Eye (tissue), 1 donor: Measurements from ENCODE around the gene MT1G.
"Not testable (repeated sequence)": the region's sequence is repeated elsewhere in the genome, so short reads cannot be mapped to it uniquely, and the experiment has no call there.

ENCODE experiments used
- DNase-seq: peaks from one replicate; pipeline ENCODE4 v3.0.0-alpha.2; 2015

MT1G gene

DNA sequence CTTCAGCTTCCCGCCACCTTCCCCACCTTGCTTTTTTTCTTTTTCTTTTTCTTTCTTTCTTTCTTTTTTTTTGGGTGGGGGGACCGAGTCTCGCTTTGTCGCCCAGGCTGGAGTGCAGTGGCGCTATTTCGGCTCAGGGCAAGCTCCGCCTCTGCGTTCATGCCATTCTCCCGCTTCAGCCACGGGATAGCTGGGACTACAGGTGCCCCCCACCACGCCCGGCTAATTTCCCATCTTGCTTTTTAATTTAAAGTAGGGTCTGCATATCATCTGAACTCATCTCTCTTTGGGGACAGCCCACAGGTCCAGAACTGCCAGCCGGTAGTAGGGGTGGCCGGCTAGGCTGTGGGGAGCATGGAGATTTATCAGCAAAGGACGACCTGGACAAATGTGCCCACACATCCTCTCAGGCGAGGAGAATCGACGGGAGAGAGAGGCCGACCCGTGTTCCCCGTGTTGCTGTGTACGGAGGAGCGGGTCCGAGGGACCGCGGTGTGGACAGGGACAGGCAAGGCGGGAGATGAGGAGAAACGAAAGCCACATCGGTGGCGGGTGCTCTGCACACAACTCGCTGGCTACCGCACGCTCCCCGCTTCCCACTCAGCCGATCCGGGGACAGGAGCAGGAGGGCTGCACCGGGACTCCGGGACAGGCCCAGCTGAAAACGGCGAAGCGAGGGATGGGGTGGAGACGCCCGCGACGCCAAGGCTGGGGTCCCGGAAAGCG lies 33.0 kb downstream of the MT1G start:
- DNase-seq: peak; percentile 43

GRCh38 chr16:56633535-56633934 lies 34.3 kb downstream of the MT1G start:
- no peak for DNase-seq

DNA sequence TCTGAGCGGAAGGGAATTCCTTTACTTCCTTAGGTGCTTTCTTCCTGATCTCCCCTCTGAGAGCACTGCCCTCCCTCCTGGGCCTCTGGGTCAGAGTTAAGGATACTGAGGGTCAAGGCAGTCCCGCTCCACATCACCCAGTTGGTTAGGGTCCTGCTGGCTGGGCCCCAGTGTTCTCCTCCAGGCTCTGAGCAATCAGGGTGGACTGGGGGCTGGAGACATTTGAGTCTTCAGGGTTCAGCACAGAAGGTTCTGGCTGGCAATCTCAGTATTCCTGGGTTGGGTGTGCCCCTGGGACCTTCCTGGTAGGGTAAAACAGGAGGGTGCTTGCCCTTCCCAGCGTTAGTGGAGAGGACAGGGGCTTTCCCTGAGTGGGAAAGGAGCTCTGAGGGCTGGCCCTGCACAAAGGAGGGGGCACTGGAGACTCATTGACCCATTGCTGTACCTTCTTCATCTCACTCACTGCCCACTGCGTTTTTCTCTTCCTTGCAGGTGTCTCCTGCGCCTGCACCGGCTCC lies 35.0 kb downstream of the MT1G start:
- DNase-seq: no peak

- peak; percentile 51 for DNase-seq
Observed at GRCh38 chr16:56632156-56632847, 35.6 kb downstream of the MT1G start, which contains the start of gene MT1M. MT1M (plus strand) TSS chr16:56632659; CDS start chr16:56632732, 73 bp downstream.

DNA sequence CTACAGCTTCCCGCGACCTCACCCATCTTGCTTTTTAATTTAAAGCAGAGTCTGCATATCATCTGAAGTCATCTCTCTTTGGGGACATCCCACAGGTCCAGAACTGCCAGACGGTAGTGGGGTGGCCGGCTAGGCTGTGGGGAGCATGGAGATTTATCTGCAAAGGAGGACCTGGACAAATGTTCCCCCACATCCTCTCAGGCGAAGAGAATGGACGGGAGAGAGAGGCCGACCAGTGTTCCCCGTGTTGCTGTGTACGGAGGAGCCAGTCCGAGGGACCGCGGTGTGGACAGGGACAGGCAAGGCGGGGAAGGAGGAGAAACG lies 36.1 kb downstream of the MT1G start:
- no peak for DNase-seq

DNA sequence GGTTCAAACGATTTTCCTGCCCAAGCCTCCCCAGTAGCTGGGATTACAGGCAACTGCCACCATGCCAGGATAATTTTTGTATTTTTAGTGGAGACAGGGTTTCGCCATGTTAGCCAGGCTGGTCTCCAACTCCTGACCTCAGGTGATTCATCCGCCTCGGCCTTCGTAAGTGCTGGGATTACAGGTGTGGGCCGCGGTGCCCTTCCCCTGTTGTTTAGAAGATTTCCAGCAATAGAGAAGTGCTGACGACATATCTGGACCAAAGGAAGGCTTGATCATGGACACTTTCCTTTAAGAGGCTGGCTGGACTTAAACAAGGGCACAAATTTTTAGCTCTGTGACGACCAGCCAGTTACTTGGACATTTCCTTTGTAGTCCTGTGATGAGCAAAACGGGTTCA lies 36.7 kb downstream of the MT1G start:
- DNase-seq: no peak

- DNase-seq: no peak
Observed at GRCh38 chr16:56630134-56630533, 37.7 kb downstream of the MT1G start.

- no peak for DNase-seq
Observed at GRCh38 chr16:56629531-56629930, 38.3 kb downstream of the MT1G start.

- no peak for DNase-seq
Observed at GRCh38 chr16:56628486-56629350, 39.1 kb downstream of the MT1G start.

DNA sequence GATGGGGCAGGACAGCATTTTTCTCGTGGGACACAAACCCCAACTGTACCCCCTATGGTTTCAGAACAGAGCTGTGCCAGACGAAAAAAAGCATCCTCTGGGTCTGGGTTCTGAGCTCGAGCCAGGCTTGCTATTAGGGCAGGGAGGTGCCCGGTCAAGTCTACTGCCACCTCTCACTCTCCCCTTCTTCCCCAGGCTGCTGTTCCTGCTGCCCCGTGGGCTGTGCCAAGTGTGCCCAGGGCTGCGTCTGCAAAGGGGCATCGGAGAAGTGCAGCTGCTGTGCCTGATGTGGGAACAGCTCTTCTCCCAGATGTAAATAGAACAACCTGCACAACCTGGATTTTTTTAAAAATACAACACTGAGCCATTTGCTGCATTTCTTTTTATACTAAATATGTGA lies 41.2 kb downstream of the MT1G start:
- DNase-seq: no peak

DNA sequence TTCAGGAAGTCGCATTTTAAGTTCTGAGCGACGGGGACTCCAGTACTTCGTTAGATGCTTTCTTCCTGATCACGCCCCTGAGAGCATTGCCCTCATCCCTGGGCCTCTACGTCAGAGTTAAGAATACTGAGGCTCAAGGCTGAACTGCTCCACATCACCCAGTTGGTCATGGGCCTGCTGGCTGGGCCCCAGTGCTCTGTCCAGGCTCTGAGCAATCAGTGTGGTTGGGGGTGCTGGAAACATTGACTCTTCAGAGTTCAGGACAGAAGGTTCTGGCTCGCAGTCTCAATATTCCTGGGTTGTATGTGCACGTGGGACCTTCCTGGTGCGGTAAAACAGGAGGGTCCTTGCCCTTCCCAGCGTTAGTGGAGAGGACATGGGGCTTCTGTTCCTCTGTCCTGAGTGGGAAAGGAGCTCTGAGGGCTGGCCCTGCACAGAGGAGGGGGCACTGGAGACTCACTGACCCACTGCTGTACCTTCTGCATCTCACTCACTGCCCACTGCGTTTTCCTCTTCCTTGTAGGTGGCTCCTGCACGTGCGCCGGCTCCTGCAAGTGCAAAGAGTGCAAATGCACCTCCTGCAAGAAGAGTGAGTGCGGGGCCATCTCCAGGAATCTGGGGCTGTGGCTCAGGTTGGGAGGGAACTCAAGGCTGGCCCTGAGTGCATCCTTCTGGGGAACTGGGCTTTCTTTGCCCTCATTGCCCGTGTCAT lies 41.8 kb downstream of the MT1G start:
- no peak for DNase-seq

DNA sequence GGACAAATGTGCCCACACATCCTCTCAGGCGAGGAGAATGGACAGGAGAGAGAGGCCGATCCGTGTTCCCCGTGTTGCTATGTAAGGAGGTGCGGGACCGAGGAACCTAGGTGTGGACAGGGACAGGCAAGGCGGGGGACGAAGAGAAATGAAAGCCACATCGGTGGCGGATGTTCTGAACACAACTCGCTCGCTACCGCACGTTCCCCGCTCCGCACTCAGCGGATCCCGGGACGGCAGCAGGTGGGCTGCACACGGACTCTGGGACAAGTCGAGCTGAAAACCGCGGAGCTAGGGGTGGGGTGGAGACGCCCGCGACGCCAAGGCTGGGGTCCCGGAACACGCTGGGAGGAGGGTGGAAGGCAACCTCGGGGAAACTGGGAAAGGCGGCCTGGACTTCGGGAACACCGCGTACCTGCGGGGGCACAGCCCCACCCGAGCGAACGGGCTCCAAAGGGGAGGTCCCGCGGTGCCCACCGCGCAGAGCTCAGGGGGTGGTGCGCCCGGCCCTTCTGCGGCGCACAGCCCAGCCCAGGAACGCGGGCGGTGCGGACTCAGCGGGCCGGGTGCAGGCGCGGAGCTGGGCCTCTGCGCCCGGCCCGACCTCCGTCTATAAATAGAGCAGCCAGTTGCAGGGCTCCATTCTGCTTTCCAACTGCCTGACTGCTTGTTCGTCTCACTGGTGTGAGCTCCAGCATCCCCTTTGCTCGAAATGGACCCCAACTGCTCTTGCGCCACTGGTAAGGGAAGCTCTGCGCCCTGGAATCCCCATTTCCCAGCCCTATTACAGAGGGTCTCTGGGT lies 42.5 kb downstream of the MT1G start, which contains the start of gene MT1E:
TSS of gene MT1E (plus strand) at position 642 of the 803 bp plus-strand sequence. CDS start at position 713, 71 bp downstream.
- DNase-seq: peak; percentile 79

GRCh38 chr16:56623637-56624036 lies 44.2 kb downstream of the MT1G start:
- no peak for DNase-seq

DNA sequence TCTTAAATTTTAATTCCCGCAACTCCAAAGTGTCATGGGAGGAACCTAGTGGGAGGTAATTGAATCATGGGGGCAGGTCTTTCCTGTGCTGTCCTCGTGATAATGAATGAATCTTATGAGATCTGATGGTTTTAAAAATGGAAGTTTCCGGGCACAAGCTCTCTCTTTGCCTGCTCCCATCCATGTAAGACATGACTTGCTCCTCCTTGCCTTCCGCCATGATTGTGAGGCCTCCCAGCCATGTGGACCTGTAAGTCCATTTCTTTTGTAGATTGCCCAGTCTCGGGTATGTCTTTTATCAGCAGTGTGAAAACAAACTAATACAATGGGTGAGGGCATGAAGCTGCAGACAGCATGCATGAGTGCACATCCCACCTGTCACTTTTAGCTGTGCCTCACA lies 44.7 kb downstream of the MT1G start:
- DNase-seq: not testable (repeated sequence)

DNA sequence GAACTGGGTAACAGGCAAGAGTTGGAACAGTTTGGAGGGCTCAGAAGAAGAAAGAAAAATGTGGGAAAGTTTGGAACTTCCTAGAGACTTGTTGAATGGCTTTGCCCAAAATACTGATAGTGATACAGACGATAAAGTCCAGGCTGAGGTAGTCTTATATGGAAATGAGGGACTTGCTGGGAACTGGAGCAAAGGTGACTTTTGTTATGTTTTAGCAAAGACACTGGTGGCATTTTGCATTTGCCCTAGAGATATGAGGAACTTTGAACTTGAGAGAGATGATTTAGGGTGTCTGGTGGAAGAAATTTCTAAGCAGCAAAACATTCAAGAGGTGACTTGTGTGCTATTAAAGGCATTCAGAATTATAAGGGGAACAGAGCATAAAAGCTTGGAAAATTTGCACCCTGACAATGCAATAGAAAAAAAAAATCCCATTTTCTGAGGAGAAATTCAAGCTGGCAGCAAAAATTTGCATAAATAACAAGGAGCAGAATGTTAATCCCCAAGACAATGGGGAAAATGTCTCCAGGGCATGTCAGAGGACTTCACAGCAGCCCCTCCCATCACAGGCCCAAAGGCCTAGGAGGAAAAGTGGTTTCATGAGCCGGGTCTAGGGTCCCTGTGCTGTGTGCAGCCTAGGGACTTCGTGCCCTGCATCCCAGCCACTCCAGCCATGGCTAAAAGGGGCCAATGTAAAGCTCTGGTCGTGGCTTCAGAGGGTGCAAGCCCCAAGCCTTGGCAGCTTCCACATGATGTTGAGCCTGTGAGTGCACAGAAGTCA lies 46.0 kb downstream of the MT1G start:
- not testable (repeated sequence) for DNase-seq

GRCh38 chr16:56620339-56620897 lies 47.4 kb downstream of the MT1G start:
- no peak for DNase-seq

DNA sequence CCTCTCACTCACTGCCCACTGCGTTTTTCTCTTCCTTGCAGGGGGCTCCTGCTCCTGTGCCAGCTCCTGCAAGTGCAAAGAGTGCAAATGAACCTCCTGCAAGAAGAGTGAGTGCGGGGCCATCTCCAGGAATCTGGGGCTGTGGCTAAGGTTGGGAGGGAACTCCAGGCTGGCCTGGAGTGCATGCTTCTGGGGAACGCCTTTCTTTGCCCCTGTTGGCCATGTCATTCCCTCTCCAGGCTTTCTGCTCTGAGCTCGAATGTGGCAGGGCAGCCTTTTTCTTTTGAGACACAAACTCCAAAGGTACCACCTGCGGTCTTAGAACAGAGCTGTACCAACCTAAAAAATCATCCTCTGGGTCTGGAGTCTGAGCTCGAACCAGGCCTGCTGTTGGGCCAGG lies 49.7 kb downstream of the MT1G start:
- peak; percentile 1 for DNase-seq

DNA sequence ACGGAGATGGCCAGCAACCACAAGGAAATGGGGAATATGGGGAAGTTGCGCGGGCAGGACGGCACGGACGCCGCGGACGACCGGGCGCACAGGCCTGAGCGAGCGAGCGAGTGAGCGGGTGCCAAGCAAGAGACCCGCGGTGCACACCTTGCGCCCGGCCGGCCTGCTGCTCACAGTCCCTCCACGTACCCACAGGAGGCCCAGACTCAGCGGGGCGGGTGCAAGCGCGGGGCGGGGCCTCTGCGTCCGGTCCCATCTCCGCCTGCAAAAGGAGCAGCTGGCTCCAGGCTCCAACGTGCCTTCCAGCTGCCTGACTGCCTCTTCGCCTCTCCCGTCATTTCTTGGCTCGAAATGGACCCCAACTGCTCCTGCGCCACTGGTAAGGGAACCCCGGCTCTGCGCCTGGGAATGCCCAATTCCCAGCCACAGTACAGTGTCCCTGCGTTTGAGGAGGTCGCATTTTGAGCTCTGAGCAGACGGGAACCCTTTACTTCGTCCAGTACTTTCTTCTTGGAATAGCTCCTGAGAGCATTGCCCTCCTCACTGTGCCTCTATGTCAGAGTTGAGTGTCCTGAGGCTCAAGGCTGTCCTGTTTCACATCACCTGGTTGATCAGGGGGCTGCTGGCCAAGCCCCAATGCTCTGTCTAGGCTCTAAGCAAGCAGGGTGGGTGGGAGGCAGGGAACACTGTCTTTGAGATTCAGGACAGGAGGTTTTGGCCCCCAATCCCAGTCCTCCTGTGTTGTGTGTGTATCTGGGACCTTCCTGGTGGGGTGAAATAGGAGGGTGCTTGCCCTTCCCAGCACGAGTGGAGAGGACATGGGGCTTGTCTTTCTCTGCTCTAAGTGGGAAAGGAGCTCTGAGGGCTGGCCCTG lies 50.4 kb downstream of the MT1G start:
- DNase-seq: peak; percentile 73
